ENCODE results near the gene ZNF609.

- TF ChIP-seq CTCF (IDR thresholded peaks at IDR 0.05 in 2 of 3, conservative IDR thresholded peaks at IDR 0.05 in 1 of 3; ENCODE audit: borderline replicate concordance in 1 of 3, insufficient read depth in 1 of 3, low read depth in 2 of 3, low read length in 2 of 3): no peak
- no peak for TF ChIP-seq POLR2A (IDR thresholded peaks at IDR 0.05; ENCODE audit: borderline replicate concordance, extremely low read depth, insufficient read depth, insufficient read length)
- TF ChIP-seq EZH2phosphoT487 (IDR thresholded peaks at IDR 0.05; ENCODE audit: borderline replicate concordance): no peak
- TF ChIP-seq EZH2 (IDR thresholded peaks at IDR 0.05): no peak
- no peak for TF ChIP-seq SP1 (IDR thresholded peaks at IDR 0.05; ENCODE audit: low read depth)
- TF ChIP-seq CEBPB (IDR thresholded peaks at IDR 0.05; ENCODE audit: low read depth): no peak
- no peak for TF ChIP-seq POLR2AphosphoS5 (IDR thresholded peaks at IDR 0.05; ENCODE audit: low read depth, low read length)
- TF ChIP-seq ZNF274 (IDR thresholded peaks at IDR 0.05; ENCODE audit: low read depth, low read length): no peak
- no peak for TF ChIP-seq ELF1 (IDR thresholded peaks at IDR 0.05; ENCODE audit: borderline replicate concordance, low read depth)
- TF ChIP-seq YY1 (IDR thresholded peaks at IDR 0.05; ENCODE audit: extremely low read depth, insufficient replicate concordance, low read depth, low read length): no peak
- TF ChIP-seq RAD21 (IDR thresholded peaks at IDR 0.05; ENCODE audit: low read depth): no peak
- no peak for TF ChIP-seq MAX (IDR thresholded peaks at IDR 0.05)
These were observed 236.1 kb downstream of the ZNF609 start for GRCh38 chr15:64696481-64696880.
